ENCODE measurements around the gene FTCD.

DNA sequence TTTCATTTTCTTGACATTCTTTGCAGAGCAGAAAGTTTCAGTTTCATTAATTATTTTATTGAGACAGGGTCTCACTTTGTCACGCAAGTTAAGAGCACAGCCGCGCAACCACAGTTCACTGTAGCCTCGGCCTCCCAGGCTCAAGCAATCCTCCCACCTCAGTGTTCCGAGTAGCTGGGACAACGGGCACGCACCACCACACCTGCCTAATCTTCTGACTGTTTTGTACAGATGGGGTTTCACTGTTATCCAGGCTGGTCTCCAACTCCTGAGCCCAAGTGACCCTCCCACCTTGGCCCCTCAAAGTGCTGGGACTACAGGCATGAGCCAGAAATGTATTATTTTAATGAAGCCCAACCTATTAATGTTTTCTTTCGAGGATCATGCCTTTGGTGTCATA lies 31.9 kb upstream of the FTCD start:
- TF ChIP-seq ZBTB1 (CRISPR knock-in tag; IDR thresholded peaks at IDR 0.05; ENCODE audit: borderline replicate concordance, low read depth) (no peak), CEBPB (tag; IDR thresholded peaks at IDR 0.05) (no peak), NR1H2 (CRISPR knock-in tag; IDR thresholded peaks at IDR 0.05) (no peak)
- TF ChIP-seq, protein P1, sequence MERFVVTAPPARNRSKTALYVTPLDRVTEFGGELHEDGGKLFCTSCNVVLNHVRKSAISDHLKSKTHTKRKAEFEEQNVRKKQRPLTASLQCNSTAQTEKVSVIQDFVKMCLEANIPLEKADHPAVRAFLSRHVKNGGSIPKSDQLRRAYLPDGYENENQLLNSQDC (CRISPR knock-in tag; IDR thresholded peaks at IDR 0.05), result no peak
